Karpas-422 (cell line): Measurements from ENCODE around the gene DNM2. TPM values are rescaled to one million over a fixed set of nuclear protein-coding genes. Genes with fewer than 3 reads are reported as not detected.
"Not testable (repeated sequence)": the region's sequence is repeated elsewhere in the genome, so short reads cannot be mapped to it uniquely, and the experiment has no call there.

Experiments used
- DNase-seq: peaks from one replicate; pipeline ENCODE4 v3.0.0-alpha.2; 2015
- H2AFZ ChIP-seq: fragments of 200-600 bp; sonication (generic); 2 replicates; pipeline ENCODE4 v1.6.1; 2014; ENCODE audit warnings: antibody characterized with exemption, low read length, mixed read lengths
- H3K27ac ChIP-seq: fragments of 200-600 bp; sonication (generic); 2 replicates; pipeline ENCODE4 v1.5.1; 2014; ENCODE audit warnings: mild to moderate bottlenecking, low read length, moderate library complexity
- H3K27me3 ChIP-seq: fragments of 200-600 bp; sonication (generic); 2 replicates; pipeline ENCODE4 v1.6.1; 2014; ENCODE audit warnings: low read length, mixed read lengths
- H3K36me3 ChIP-seq: fragments of 200-600 bp; sonication (generic); 2 replicates; pipeline ENCODE4 v1.6.1; 2014; ENCODE audit warnings: low read length, mixed read lengths; ENCODE audit not compliant: insufficient read depth
- H3K4me1 ChIP-seq: fragments of 200-600 bp; sonication (generic); 2 replicates; pipeline ENCODE4 v1.6.1; 2014; ENCODE audit warnings: mild to moderate bottlenecking, low read length, mixed read lengths
- H3K4me2 ChIP-seq: fragments of 200-600 bp; sonication (generic); 2 replicates; pipeline ENCODE4 v1.6.1; 2014; ENCODE audit warnings: low read length, low read depth, mild to moderate bottlenecking; ENCODE audit not compliant: poor library complexity, severe bottlenecking
- H3K4me3 ChIP-seq: fragments of 200-600 bp; sonication (generic); 2 replicates; pipeline ENCODE4 v1.5.1; 2014; ENCODE audit warnings: mild to moderate bottlenecking, antibody characterized with exemption, low read length, mixed read lengths
- H3K79me2 ChIP-seq: fragments of 200-600 bp; sonication (generic); 2 replicates; pipeline ENCODE4 v1.6.1; 2014; ENCODE audit warnings: mild to moderate bottlenecking, low read length, mixed read lengths
- H3K9ac ChIP-seq: fragments of 200-600 bp; sonication (generic); 2 replicates; pipeline ENCODE4 v1.6.0; 2014; ENCODE audit warnings: low read length
- H3K9me2 ChIP-seq: fragments of 200-600 bp; sonication (generic), shearing (Covaris generic); replicated peaks from 2 replicates; pipeline ENCODE4 v1.6.0; 2014; ENCODE audit warnings: mild to moderate bottlenecking, low read length, moderate library complexity; ENCODE audit not compliant: insufficient read depth
- H3K9me3 ChIP-seq: fragments of 300-700, 200-600 bp; sonication (generic); 2 replicates; pipeline ENCODE4 v1.6.1; 2014; ENCODE audit warnings: low read length, mixed read lengths
- H4K20me1 ChIP-seq: fragments of 200-600 bp; sonication (generic); 2 replicates; pipeline ENCODE4 v1.6.1; 2014; ENCODE audit warnings: mild to moderate bottlenecking, antibody characterized with exemption, low read length, low read depth; ENCODE audit not compliant: insufficient read depth
- total RNA-seq: library from RNA; depleted of rRNA; stranded (reverse); fragments of >200 nt; shearing (Covaris generic); gene quantifications from 2 replicates; pipeline ENCODE4 v1.2.3, GENCODE V29; 2014; ENCODE audit warnings: low replicate concordance

The DNM2 gene
- total RNA-seq, 1 experiment from 2014 or later: 91.1 TPM

DNA sequence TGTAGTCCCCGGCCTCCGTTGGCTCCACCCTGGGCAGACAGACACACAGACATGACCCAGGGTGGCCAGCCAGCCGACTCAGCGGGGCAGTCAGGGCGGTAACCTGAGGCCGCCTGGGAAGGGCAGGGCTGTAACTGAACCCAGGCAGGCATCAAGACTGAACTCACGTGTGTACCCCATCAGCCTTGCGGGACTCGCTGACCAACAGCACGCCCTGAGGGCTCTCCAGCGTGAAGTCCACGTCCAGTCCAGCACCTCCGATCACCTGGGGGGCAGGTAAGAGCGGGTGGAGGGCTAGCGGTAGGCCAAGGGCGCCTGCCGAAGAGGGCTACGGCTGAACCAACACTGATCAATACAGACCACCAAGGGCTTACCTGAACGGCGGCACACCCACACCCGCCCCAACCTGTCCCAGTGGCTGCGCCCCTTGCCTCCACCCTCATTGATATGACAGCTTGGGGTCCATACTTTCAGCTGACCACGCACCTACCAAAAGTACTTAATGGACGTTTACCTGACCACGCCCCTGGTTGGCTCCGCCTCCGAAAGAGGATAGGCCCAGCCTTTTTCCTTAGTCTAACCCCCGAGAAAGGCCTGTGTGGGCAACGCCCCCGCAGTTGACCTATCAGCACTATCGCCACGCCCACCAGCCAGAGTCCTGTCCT, 117.3 kb downstream of the DNM2 start:
- H3K36me3 ChIP-seq: no peaks in the 10 kb centered on the region; the same call in 1 of the 2 replicates
- H3K4me1 ChIP-seq: peaks cover 32% of the 10 kb centered on the region
- no peaks in the 10 kb centered on the region for H3K79me2 ChIP-seq
- H3K4me3 ChIP-seq: peak overlapping the region; percentile 27; the same call in 1 of the 2 replicates
- no peak overlapping the region for H2AFZ ChIP-seq
- H3K9me2 ChIP-seq: no peaks in the 10 kb centered on the region
- no peak overlapping the region for H3K27ac ChIP-seq
- peaks cover 5% of the 10 kb centered on the region; the same call in 1 of the 2 replicates for H3K9me3 ChIP-seq
- no peaks in the 10 kb centered on the region for H4K20me1 ChIP-seq
- DNase-seq: no peak
- no peak overlapping the region for H3K4me2 ChIP-seq
- no peak overlapping the region for H3K9ac ChIP-seq
- no peaks in the 10 kb centered on the region for H3K27me3 ChIP-seq

DNA sequence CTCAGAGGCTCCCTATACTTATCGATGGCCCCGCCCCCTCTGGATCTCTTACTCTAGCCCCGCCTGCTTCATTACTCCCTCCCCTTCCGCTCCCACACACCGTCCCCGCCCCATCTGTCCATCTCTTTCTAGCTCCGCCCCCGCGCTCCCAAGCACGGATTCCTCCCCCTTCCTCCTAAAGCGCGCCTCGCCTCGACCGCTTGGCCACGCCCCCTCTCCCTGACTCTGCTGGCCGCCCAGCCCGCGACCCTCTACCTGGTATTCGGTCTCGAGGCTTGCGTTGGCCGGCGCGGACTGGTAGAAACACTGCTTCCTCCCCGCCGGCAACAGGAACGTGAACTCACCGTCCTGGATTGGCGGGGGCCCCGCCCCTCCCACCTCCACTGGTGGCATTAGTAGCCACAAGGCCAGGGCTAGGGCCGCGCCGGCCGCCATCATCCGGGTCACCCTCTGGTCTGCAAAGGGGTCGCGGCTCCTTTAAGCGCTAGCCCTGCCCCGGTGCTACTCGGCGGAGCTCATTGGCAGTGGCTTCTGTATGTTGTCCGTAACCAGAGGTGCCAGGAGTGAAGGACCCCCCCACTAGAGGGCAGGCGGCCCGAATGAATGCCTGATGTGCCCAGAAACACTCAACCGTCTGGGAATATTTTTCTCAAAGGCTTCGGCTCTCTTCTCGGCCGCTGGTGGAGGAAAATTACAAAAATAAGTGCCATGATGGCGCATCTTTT, 118.0 kb downstream of the DNM2 start, which contains the start of gene TMED1:
Gene TMED1, minus strand, starts transcription at position 459 of the 725 bp plus-strand sequence. Its CDS starts 21 bp downstream, at position 438.
- Histone ChIP-seq H3K9ac (peak within 1 kb of the TSS; percentile 83), H3K4me2 (peak within 1 kb of the TSS; percentile 85), H3K27ac (peak within 1 kb of the TSS; percentile 88), H4K20me1 (no peaks in the 10 kb centered on the region), H3K4me3 (peak within 1 kb of the TSS; percentile 73), H2AFZ (peak within 1 kb of the TSS; percentile 74), H3K4me1 (peaks cover 32% of the 10 kb centered on the region), H3K9me3 (peaks cover 5% of the 10 kb centered on the region; the same call in 1 of the 2 replicates), H3K27me3 (no peaks in the 10 kb centered on the region), H3K36me3 (no peaks in the 10 kb centered on the region; the same call in 1 of the 2 replicates), H3K79me2 (no peaks in the 10 kb centered on the region), H3K9me2 (no peaks in the 10 kb centered on the region)
- peak; percentile 100 for DNase-seq

DNA sequence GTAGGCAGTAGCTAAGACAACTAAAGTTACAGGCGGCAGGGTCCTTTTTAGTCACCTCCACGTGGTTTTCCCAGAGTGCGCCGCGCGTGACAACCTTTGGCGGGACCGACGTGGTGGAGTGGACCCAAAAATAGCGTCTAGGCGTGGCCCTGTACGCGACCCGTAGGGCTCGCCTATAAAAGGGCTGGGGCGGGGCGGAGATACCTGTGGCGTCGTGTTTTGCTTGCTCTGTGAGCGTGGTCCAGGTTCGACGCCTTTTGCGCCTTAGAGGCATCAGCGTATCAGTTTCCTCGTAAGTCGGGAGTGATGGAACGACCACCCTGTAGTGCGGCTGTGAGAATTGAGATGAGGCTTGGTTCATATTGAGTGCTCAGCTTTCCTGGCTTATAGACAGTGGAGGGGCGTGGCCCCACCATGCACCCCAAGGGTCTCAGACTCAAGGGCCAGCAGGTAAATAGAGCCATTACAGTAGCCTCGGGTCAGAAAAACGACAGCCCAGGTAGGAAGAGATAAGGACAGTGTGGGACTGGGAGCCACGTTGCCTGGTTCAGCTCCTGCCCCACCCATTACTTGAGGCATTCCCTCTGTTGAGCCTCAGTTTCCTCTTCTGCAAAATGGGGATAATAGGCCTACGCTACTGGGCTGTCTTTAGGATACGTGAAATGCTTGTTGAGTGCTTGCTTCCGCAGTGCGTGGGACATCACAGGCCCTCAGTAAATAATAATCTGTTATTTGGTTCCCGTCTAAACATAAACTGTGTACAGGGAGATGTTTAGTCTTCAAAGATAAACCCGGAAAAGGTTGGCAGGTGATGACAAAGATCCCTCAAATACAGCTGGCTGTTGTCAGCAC, 118.8 kb downstream of the DNM2 start:
- peak overlapping the region; percentile 83 for H3K9ac ChIP-seq
- H3K79me2 ChIP-seq: no peaks in the 10 kb centered on the region
- peak overlapping the region; percentile 74 for H2AFZ ChIP-seq
- DNase-seq: peak; percentile 96
- no peaks in the 10 kb centered on the region for H3K27me3 ChIP-seq
- H3K9me3 ChIP-seq: peaks cover 5% of the 10 kb centered on the region; the same call in 1 of the 2 replicates
- H4K20me1 ChIP-seq: no peaks in the 10 kb centered on the region
- H3K4me3 ChIP-seq: peak overlapping the region; percentile 73
- H3K36me3 ChIP-seq: no peaks in the 10 kb centered on the region; the same call in 1 of the 2 replicates
- H3K27ac ChIP-seq: peak overlapping the region; percentile 88
- peak overlapping the region; percentile 85 for H3K4me2 ChIP-seq
- peaks cover 32% of the 10 kb centered on the region for H3K4me1 ChIP-seq
- H3K9me2 ChIP-seq: no peaks in the 10 kb centered on the region

DNA sequence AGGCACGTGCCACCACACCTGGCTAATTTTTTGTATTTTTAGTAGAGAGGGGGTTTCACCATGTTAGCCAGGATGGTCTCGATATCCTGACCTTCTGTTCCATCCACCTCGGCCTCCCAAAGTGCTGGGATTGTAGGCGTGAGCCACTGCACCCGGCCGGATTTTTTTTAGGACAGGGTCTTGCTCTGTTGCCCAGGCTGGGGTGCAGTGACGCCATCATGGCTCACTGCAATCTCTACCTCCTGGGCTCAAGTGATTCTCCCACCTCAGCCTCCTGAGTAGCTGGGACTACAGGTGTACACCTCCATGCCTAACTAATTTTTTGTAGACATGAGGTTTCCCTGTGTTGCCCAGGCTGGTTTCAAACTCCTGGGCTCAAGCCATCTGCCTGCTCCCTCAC, 119.8 kb downstream of the DNM2 start:
- DNase-seq, H4K20me1 ChIP-seq, H2AFZ ChIP-seq, H3K9me3 ChIP-seq, H3K79me2 ChIP-seq, H3K4me3 ChIP-seq, H3K27me3 ChIP-seq, H3K36me3 ChIP-seq, H3K9me2 ChIP-seq, H3K9ac ChIP-seq: not testable (repeated sequence)
- Histone ChIP-seq H3K4me1 (peaks cover 32% of the 10 kb centered on the region), H3K4me2 (peak overlapping the region; percentile 64), H3K27ac (peak overlapping the region; percentile 91)

DNA sequence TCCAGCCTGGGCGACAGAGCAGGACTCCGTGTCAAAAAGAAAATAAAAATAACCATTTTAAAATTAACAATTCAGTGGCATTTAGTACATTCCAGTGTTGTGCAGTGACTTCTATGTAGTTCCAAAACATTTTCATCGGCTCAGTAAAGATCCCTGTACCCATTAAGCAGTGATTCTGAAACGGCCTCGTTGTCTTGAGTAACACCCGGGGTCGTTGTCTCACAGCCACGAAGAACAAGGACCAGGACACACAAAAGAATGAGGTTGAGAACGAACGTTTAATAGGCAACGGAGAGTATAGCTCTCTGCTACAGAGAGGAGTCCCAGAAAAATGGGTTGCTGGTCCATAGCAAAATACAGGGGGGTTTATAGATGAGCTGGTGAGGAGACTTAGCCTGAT, 120.5 kb downstream of the DNM2 start:
- H3K4me2 ChIP-seq: peak overlapping the region; percentile 64
- no peaks in the 10 kb centered on the region for H3K79me2 ChIP-seq
- no peaks in the 10 kb centered on the region for H3K27me3 ChIP-seq
- no peak for DNase-seq
- H3K4me1 ChIP-seq: peaks cover 32% of the 10 kb centered on the region
- H3K36me3 ChIP-seq: no peaks in the 10 kb centered on the region; the same call in 1 of the 2 replicates
- H4K20me1 ChIP-seq: no peaks in the 10 kb centered on the region
- H3K4me3 ChIP-seq: peak overlapping the region; percentile 51
- peak overlapping the region; percentile 58 for H3K9ac ChIP-seq
- H3K9me2 ChIP-seq: no peaks in the 10 kb centered on the region
- H3K27ac ChIP-seq: peak overlapping the region; percentile 91
- H2AFZ ChIP-seq: no peak overlapping the region; the same call in 1 of the 2 replicates
- H3K9me3 ChIP-seq: peaks cover 5% of the 10 kb centered on the region; the same call in 1 of the 2 replicates

DNA sequence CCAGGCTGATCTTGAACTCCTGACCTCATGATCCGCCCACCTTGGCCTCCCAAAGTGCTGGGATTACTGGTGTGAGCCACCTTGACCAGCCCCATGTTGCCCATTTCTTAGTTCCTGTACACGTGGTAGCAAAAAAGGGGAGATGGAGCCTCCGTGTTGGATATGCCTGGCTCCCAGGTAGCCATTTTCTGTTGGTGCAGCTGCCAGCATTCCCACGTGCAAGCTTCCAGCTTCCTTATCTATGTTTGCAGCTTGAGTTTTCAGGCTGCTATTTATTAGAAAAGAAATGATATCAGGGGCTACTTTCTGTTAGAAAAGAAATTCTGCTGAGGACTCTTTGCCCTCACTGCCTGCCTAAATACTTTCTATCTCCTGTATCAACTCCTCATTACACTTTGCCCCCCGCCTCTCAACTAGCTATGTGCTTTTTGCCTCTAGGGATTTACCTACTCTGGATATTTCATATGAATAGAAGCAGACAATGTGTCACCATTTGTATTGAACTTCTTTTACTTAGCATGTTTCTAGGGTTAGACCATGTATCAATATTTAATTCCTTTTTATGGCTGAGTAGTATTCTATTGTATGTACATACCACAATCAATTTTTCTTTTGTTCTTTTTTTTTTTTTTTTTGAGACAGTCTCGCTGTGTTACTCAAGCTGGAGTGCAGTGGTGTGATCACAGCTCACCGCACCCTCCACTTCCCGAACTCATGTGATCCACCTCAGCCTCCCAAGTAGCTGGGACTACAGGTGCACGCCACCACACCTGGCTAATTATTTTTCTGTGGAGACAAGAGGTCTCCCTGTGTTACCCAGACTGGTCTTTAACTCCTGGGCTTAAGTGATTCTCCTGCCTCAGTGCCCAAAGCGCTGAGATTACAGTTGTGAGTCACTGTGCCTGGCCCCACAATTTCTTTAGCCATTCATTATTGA, 121.5 kb downstream of the DNM2 start:
- no peak overlapping the region for H3K9ac ChIP-seq
- peak overlapping the region; percentile 51; the same call in 1 of the 2 replicates for H3K4me3 ChIP-seq
- H3K4me1 ChIP-seq: peaks cover 32% of the 10 kb centered on the region
- DNase-seq: no peak
- peak overlapping the region; percentile 64 for H3K4me2 ChIP-seq
- no peaks in the 10 kb centered on the region for H3K9me2 ChIP-seq
- no peaks in the 10 kb centered on the region for H3K79me2 ChIP-seq
- H2AFZ ChIP-seq: no peak overlapping the region
- H4K20me1 ChIP-seq: no peaks in the 10 kb centered on the region
- peaks cover 5% of the 10 kb centered on the region; the same call in 1 of the 2 replicates for H3K9me3 ChIP-seq
- H3K36me3 ChIP-seq: no peaks in the 10 kb centered on the region; the same call in 1 of the 2 replicates
- H3K27ac ChIP-seq: peak overlapping the region; percentile 91; the same call in 1 of the 2 replicates
- no peaks in the 10 kb centered on the region for H3K27me3 ChIP-seq

DNA sequence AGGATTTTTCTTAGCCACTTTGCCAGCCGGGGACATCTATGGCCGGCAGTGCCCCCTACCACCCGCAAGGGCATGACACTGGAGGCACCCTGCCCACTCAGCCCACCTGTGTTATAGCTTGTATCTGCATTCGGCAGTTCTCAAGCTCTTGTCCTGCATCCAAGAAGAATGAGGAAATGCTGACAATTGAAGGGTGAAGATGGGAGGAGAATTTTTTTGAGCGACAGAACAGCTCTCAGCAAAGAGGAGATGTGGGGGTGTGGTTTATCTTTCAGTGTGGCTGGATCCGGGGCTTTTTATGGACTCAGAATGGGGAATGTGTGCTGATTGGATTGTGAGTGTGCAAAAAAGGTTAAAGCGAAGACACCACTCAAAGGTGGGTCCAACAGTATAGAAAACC, 124.9 kb downstream of the DNM2 start:
- Histone ChIP-seq H3K4me1 (peaks cover 16% of the 10 kb centered on the region), H3K4me2 (no peak overlapping the region), H3K4me3 (no peak overlapping the region), H3K27ac (no peak overlapping the region), H2AFZ (no peak overlapping the region), H3K9me3 (peaks cover 5% of the 10 kb centered on the region; the same call in 1 of the 2 replicates), H3K9ac (no peak overlapping the region), H4K20me1 (no peaks in the 10 kb centered on the region), H3K79me2 (no peaks in the 10 kb centered on the region), H3K36me3 (no peaks in the 10 kb centered on the region; the same call in 1 of the 2 replicates), H3K27me3 (0 out of 2 replicates have a peak, but pooled peaks cover 3% of the 10 kb centered on the region), H3K9me2 (no peaks in the 10 kb centered on the region)
- DNase-seq: no peak
